Endothelial cell of umbilical vein (primary cell): ENCODE data around the gene CALHM5. TPM values are rescaled to one million over a fixed set of nuclear protein-coding genes. Genes with fewer than 3 reads are reported as not detected.

Experiments
- BruUV-seq: library from RNA; stranded (reverse); fragments of 400-500 nt; replicated peaks from 2 replicates; lab custom pipeline; 2021; lab: Mats Ljungman, UMichigan
- CTCF ChIA-PET: fragments of 300-600, 350-600 bp; sonication (Branson Sonifier 250); formaldehyde crosslinking; loops from one replicate; lab custom pipeline; 2021; ENCODE audit warnings: antibody characterized with exemption, inconsistent platforms; lab: Charles Lee
- POLR2A ChIA-PET: fragments of 300-600, 350-600 bp; sonication (Branson Sonifier 250); formaldehyde crosslinking; loops from one replicate; lab custom pipeline; 2021; ENCODE audit warnings: antibody characterized with exemption, inconsistent platforms; lab: Charles Lee
- DNase-seq: peaks from one replicate; pipeline ENCODE4 v3.0.0-alpha.2; 2011; ENCODE audit warnings: low read depth, low spot score
- FAIRE-seq: peaks from 2 replicates; lab custom pipeline; 2011; peaks lifted over from hg19 to GRCh38; lab: Jason Lieb, UNC
- H2AFZ ChIP-seq: 2 replicates; pipeline ENCODE4 v1.6.0; 2012; ENCODE audit warnings: low read depth, low read length, control low read depth, inconsistent platforms
- H3K27ac ChIP-seq: 2 replicates; pipeline ENCODE4 v1.5.1; 2011; ENCODE audit warnings: low read depth, mild to moderate bottlenecking, control low read depth, low read length, moderate library complexity; ENCODE audit not compliant: insufficient read depth
- H3K27me3 ChIP-seq, 2 experiments: 2 replicates each; pipeline versions ENCODE4 v1.6.0 to v1.6.1; 2011; ENCODE audit warnings: low read length in 2 of 2, mixed read lengths in 1 of 2; ENCODE audit not compliant: control insufficient read depth in 2 of 2, insufficient read depth in 2 of 2
- H3K36me3 ChIP-seq, 2 experiments: 2 replicates in 1 of 2; 3 replicates in 1 of 2; pipeline ENCODE4 v1.5.1; 2011; ENCODE audit warnings: low read length in 2 of 2, mild to moderate bottlenecking in 1 of 2, moderate library complexity in 1 of 2; ENCODE audit not compliant: control insufficient read depth in 2 of 2, insufficient read depth in 2 of 2; ENCODE audit errors: extremely low read depth in 1 of 2
- H3K4me1 ChIP-seq: 3 replicates; pipeline ENCODE4 v1.5.1; 2011; ENCODE audit warnings: mild to moderate bottlenecking, low read length; ENCODE audit not compliant: control insufficient read depth, insufficient read depth; ENCODE audit errors: extremely low read depth
- H3K4me2 ChIP-seq: 2 replicates; pipeline ENCODE4 v1.6.1; 2011; ENCODE audit warnings: low read length, control low read depth, mixed read lengths; ENCODE audit not compliant: insufficient read depth
- H3K4me3 ChIP-seq, 3 experiments: fragments of 200-600 bp in 1 of 3; sonication (generic), shearing (Covaris generic) in 1 of 3; replicated peaks in 1 of 3; 2 replicates each; pipeline ENCODE4 v1.5.1; 2011 to 2016; ENCODE audit warnings: control low read depth in 3 of 3, low read length in 3 of 3, mild to moderate bottlenecking in 2 of 3, inconsistent platforms in 1 of 3, low read depth in 1 of 3, moderate library complexity in 1 of 3; ENCODE audit not compliant: insufficient read depth in 1 of 3
- H3K79me2 ChIP-seq: 2 replicates; pipeline ENCODE4 v1.6.0; 2012; ENCODE audit warnings: low read length, inconsistent platforms; ENCODE audit not compliant: control insufficient read depth, insufficient read depth
- H3K9ac ChIP-seq: replicated peaks from 2 replicates; pipeline ENCODE3; 2011; ENCODE audit warnings: low read length, control low read depth; ENCODE audit not compliant: insufficient read depth; ENCODE audit errors: extremely low read depth
- H3K9me1 ChIP-seq: replicated peaks from 3 replicates; pipeline ENCODE4 v1.6.0; 2011; ENCODE audit warnings: mild to moderate bottlenecking, low read length; ENCODE audit not compliant: control insufficient read depth, insufficient read depth; ENCODE audit errors: extremely low read depth
- H3K9me3 ChIP-seq: replicated peaks from 2 replicates; pipeline ENCODE4 v1.5.1; 2012; ENCODE audit warnings: low read length, inconsistent platforms; ENCODE audit not compliant: control insufficient read depth, insufficient read depth
- H4K20me1 ChIP-seq: replicated peaks from 2 replicates; pipeline ENCODE3; 2011; ENCODE audit warnings: mild to moderate bottlenecking, low read length; ENCODE audit not compliant: control insufficient read depth, insufficient read depth; ENCODE audit errors: extremely low read depth
- EZH2 ChIP-seq: IDR thresholded peaks from 2 replicates; pipeline ENCODE4 v1.6.1; 2012; ENCODE audit warnings: borderline replicate concordance, low read depth, mild to moderate bottlenecking, moderate library complexity, low read length, inconsistent platforms; ENCODE audit not compliant: severe bottlenecking
- FOS ChIP-seq: IDR thresholded peaks from 2 replicates; pipeline ENCODE4 v1.6.1; 2011; ENCODE audit warnings: mild to moderate bottlenecking, low read length, moderate library complexity, borderline replicate concordance; ENCODE audit not compliant: insufficient read depth
- GATA2 ChIP-seq: IDR thresholded peaks from 2 replicates; pipeline ENCODE4 v1.7.0; 2011; ENCODE audit warnings: low read depth, mild to moderate bottlenecking, moderate library complexity, mixed read lengths, low read length; ENCODE audit not compliant: insufficient read length, insufficient read depth
- JUN ChIP-seq: IDR thresholded peaks from 2 replicates; pipeline ENCODE4 v1.6.1; 2011; ENCODE audit warnings: borderline replicate concordance, low read depth; ENCODE audit not compliant: insufficient read length, insufficient read depth
- MAX ChIP-seq: IDR thresholded peaks from 2 replicates; pipeline ENCODE4 v1.6.1; 2011; ENCODE audit not compliant: insufficient read depth, insufficient read length
- MYC ChIP-seq: IDR thresholded peaks from one replicate; pipeline ENCODE4 v1.6.1; 2011; ENCODE audit warnings: mild to moderate bottlenecking, low read depth, low read length
- POLR2A ChIP-seq: IDR thresholded peaks from 2 replicates; pipeline ENCODE4 v1.6.1; 2012; ENCODE audit warnings: low read depth, mild to moderate bottlenecking, control low read depth, low read length
- POLR2AphosphoS5 ChIP-seq: IDR thresholded peaks from 2 replicates; pipeline ENCODE4 v1.6.1; 2012; ENCODE audit warnings: low read depth, mild to moderate bottlenecking, control low read depth, low read length, moderate library complexity; ENCODE audit not compliant: insufficient read depth
- dilution Hi-C: fragments of 300-500 bp; cut with MboI; formaldehyde crosslinking; loops from one replicate; pipeline ENCODE4 v1.15.0; 2019; ENCODE audit warnings: low sequenced_read_pairs; ENCODE audit not compliant: extremely low pct_ligation_motif_present
- intact Hi-C: fragments of 100-400 bp; cut with micrococcal nuclease; formaldehyde crosslinking; loops from one replicate; pipeline ENCODE4 v1.10.0; 2022
- polyA plus RNA-seq, 4 experiments: library from polyadenylated mRNA; depleted of rRNA in 3 of 4; stranded (reverse) in 3 of 4; unstranded in 1 of 4; fragments of >200 nt; gene quantifications; 2 replicates each; pipeline versions ENCODE4 v1.2.1 to v1.2.3, GENCODE V29; 2011 to 2012; ENCODE audit warnings: missing spikeins in 1 of 4
- total RNA-seq: library from RNA; stranded (reverse); gene quantifications from 2 replicates; pipeline ENCODE4 v1.2.3, GENCODE V29; 2021
- TF ChIP-seq, protein P1 (sequence below), 2 donors: IDR thresholded peaks; 1 replicate in 1 of 2; 2 replicates in 1 of 2; pipeline ENCODE4 v1.5.1; 2011; ENCODE audit warnings: low read length in 2 of 2, mild to moderate bottlenecking in 2 of 2, moderate library complexity in 2 of 2, control low read depth in 1 of 2, inconsistent platforms in 1 of 2, low read depth in 1 of 2; ENCODE audit not compliant: insufficient read depth in 1 of 2; ENCODE audit errors: extremely low read depth in 1 of 2

CALHM5 gene
- total and polyA plus RNA-seq, 2 donors (not counting 3 experiments of a cell fraction or from before 2014, with no cell fraction given), result 4.5 to 6.6 TPM

GRCh38 chr6:116483616-116484015 lies 27.8 kb upstream of the CALHM5 start:
- H3K79me2 ChIP-seq, result no peaks in the 10 kb centered on the region
- no peak overlapping the region for H3K9ac ChIP-seq
- H3K27ac ChIP-seq, result no peak overlapping the region
- H3K4me3 ChIP-seq, result no peak overlapping the region
- peaks cover 5 to 12% of the 10 kb centered on the region in 2 experiments for H3K27me3 ChIP-seq
- TF ChIP-seq JUN (no peak), GATA2 (no peak), MAX (no peak), FOS (no peak), EZH2 (no peak), MYC (no peak), POLR2A (no peak), POLR2AphosphoS5 (no peak)
- TF ChIP-seq, protein P1, sequence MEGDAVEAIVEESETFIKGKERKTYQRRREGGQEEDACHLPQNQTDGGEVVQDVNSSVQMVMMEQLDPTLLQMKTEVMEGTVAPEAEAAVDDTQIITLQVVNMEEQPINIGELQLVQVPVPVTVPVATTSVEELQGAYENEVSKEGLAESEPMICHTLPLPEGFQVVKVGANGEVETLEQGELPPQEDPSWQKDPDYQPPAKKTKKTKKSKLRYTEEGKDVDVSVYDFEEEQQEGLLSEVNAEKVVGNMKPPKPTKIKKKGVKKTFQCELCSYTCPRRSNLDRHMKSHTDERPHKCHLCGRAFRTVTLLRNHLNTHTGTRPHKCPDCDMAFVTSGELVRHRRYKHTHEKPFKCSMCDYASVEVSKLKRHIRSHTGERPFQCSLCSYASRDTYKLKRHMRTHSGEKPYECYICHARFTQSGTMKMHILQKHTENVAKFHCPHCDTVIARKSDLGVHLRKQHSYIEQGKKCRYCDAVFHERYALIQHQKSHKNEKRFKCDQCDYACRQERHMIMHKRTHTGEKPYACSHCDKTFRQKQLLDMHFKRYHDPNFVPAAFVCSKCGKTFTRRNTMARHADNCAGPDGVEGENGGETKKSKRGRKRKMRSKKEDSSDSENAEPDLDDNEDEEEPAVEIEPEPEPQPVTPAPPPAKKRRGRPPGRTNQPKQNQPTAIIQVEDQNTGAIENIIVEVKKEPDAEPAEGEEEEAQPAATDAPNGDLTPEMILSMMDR (IDR thresholded peaks at IDR 0.05; ENCODE audit: extremely low read depth in 1 of 2, insufficient read depth in 1 of 2, low read depth in 1 of 2, low read length in 2 of 2), result no peak
- no peaks in the 10 kb centered on the region for H4K20me1 ChIP-seq
- dilution Hi-C loops (no loop called here), intact Hi-C loops (no loop called here)
- no peak for DNase-seq
- FAIRE-seq, result no peak
- H3K36me3 ChIP-seq, result no peaks in the 10 kb centered on the region
- ChIA-PET CTCF (interaction anchor here (0.9 kb wide), 1 partner anchor 28 kb away, joined by 3 read pairs; the partner anchor contains the start of gene CALHM5), POLR2A (no interaction called here)
- no peak overlapping the region for H3K4me2 ChIP-seq
- H3K9me3 ChIP-seq, result no peaks in the 10 kb centered on the region
- no peaks in the 10 kb centered on the region for H3K9me1 ChIP-seq
- no peak overlapping the region for H2AFZ ChIP-seq
- BruUV-seq, result no TSS peak
- H3K4me1 ChIP-seq, result no peaks in the 10 kb centered on the region
